A549 (cell line): ENCODE measurements around the gene PKD1. TPM values are rescaled to one million over a fixed set of nuclear protein-coding genes. Genes with fewer than 3 reads are reported as not detected.
A peak's percentile ranks its signal among the peaks of the same experiment; 100 is the strongest.

Experiments
- ATAC-seq, 2 experiments: fragments of 200-7000 bp in 1 of 2; fragments of >200 bp in 1 of 2; cut with Nextera tagmentation in 1 of 2; cut with Tn5 transposase in 1 of 2; 3 replicates each; pipeline versions ENCODE4 v1.8.0 to v1.9.1; 2018 to 2020; ENCODE audit warnings: mild to moderate bottlenecking in 1 of 2, moderate library complexity in 1 of 2
- CTCF ChIA-PET: fragments of 300-600 bp; sonication (Branson Sonifier 250); formaldehyde crosslinking; extraction: SDS; loops from one replicate; lab custom pipeline; 2021; ENCODE audit warnings: antibody characterized with exemption, inconsistent platforms; lab: Yijun Ruan, JAX
- POLR2A ChIA-PET: fragments of 350-600 bp; formaldehyde crosslinking; extraction: SDS; loops from one replicate; lab custom pipeline; 2021; ENCODE audit warnings: antibody characterized with exemption, inconsistent platforms; lab: Yijun Ruan, JAX
- DNase-seq, 2 experiments: peaks; one replicate each; pipeline versions ENCODE4 v3.0.0 to v3.0.0-alpha.2; 2011 to 2016; ENCODE audit warnings: low read depth in 1 of 2, low spot score in 1 of 2
- FAIRE-seq: peaks from 2 replicates; lab custom pipeline; 2011; peaks lifted over from hg19 to GRCh38; lab: Jason Lieb, UNC
- H3K27ac ChIP-seq, 2 experiments: fragments of >200 bp; sonication (Bioruptor Twin); formaldehyde crosslinking; 3 replicates each; pipeline ENCODE4 v1.5.1; 2016 to 2017
- H3K4me1 ChIP-seq: fragments of >200 bp; sonication (Bioruptor Twin); formaldehyde crosslinking; 3 replicates; pipeline ENCODE4 v1.6.1; 2016
- H3K4me2 ChIP-seq: fragments of >200 bp; sonication (Bioruptor Twin); formaldehyde crosslinking; 3 replicates; pipeline ENCODE4 v1.6.1; 2016
- H3K4me3 ChIP-seq: fragments of >200 bp; sonication (Bioruptor Twin); formaldehyde crosslinking; 3 replicates; pipeline ENCODE4 v1.5.1; 2016
- H3K9me3 ChIP-seq: fragments of >200 bp; sonication (Bioruptor Twin); formaldehyde crosslinking; 3 replicates; pipeline ENCODE4 v1.6.1; 2016
- BCL3 ChIP-seq: fragments of >200 bp; sonication (Bioruptor Twin); formaldehyde crosslinking; IDR thresholded peaks from 3 replicates; pipeline ENCODE4 v1.6.1; 2016
- CBX2 ChIP-seq: fragments of 200-600 bp; sonication (generic); IDR thresholded peaks from 2 replicates; pipeline ENCODE4 v1.6.1; 2016; ENCODE audit warnings: low read depth, mild to moderate bottlenecking, borderline replicate concordance
- CBX8 ChIP-seq: fragments of 200-600 bp; sonication (generic); IDR thresholded peaks from 2 replicates; pipeline ENCODE4 v1.6.1; 2016
- ESRRA ChIP-seq: fragments of 150-350 bp; IDR thresholded peaks from 2 replicates; pipeline ENCODE4 v1.6.1; 2014; ENCODE audit warnings: mild to moderate bottlenecking, low read length, borderline replicate concordance
- FOSB ChIP-seq: fragments of 250-450 bp; sonication (Bioruptor Pico); IDR thresholded peaks from 2 replicates; pipeline ENCODE4 v1.5.0; 2020; ENCODE audit warnings: mild to moderate bottlenecking, moderate library complexity
- FOSL2 ChIP-seq, 2 experiments: fragments of 450-650 bp in 1 of 2; fragments of >200 bp in 1 of 2; sonication (Bioruptor Twin) in 1 of 2; formaldehyde crosslinking; IDR thresholded peaks; 2 replicates each; pipeline versions ENCODE4 v1.5.0 to v1.6.1; 2016 to 2020; ENCODE audit warnings: mild to moderate bottlenecking in 1 of 2, moderate library complexity in 1 of 2
- FOXS1 ChIP-seq: fragments of 250-450 bp; sonication (Bioruptor Pico); IDR thresholded peaks from 2 replicates; pipeline ENCODE4 v1.5.0; 2020; ENCODE audit warnings: mild to moderate bottlenecking, moderate library complexity
- HMGXB4 ChIP-seq: fragments of 250-450 bp; sonication (Bioruptor Pico); IDR thresholded peaks from 2 replicates; pipeline ENCODE4 v1.5.0; 2021; ENCODE audit warnings: mild to moderate bottlenecking, moderate library complexity, borderline replicate concordance
- HOXB13 ChIP-seq: fragments of 250-450 bp; sonication (Bioruptor Pico); IDR thresholded peaks from 2 replicates; pipeline ENCODE4 v1.5.0; 2020; ENCODE audit warnings: low read depth, mild to moderate bottlenecking, moderate library complexity
- JUNB ChIP-seq: fragments of >200 bp; sonication (Bioruptor Twin); formaldehyde crosslinking; IDR thresholded peaks from 2 replicates; pipeline ENCODE4 v1.6.1; 2016
- KDM1A ChIP-seq: fragments of 200-600 bp; sonication (generic); IDR thresholded peaks from 2 replicates; pipeline ENCODE4 v1.6.1; 2016; ENCODE audit warnings: low read depth, mild to moderate bottlenecking
- MYC ChIP-seq: IDR thresholded peaks from 2 replicates; pipeline ENCODE4 v1.6.1; 2012; ENCODE audit warnings: mild to moderate bottlenecking, inconsistent platforms, low read length, improper control_type of control experiment, borderline replicate concordance
- NR3C1 ChIP-seq: fragments of >200 bp; sonication (Bioruptor Twin); formaldehyde crosslinking; IDR thresholded peaks from 3 replicates; pipeline ENCODE4 v1.6.1; 2017
- PBX3 ChIP-seq: IDR thresholded peaks from 2 replicates; pipeline ENCODE4 v1.6.1; 2012
- PHF8 ChIP-seq: fragments of 200-600 bp; sonication (generic); IDR thresholded peaks from 2 replicates; pipeline ENCODE4 v1.6.1; 2016; ENCODE audit warnings: low read depth, mild to moderate bottlenecking, antibody characterized with exemption, moderate library complexity, borderline replicate concordance
- POLR2A ChIP-seq: IDR thresholded peaks from 2 replicates; pipeline ENCODE4 v1.6.1; 2012; ENCODE audit warnings: mild to moderate bottlenecking, low read length
- RCOR1 ChIP-seq: fragments of 150-350 bp; IDR thresholded peaks from 2 replicates; pipeline ENCODE4 v1.6.1; 2014; ENCODE audit warnings: antibody characterized with exemption, low read length, low read depth
- RFX5 ChIP-seq: fragments of 450-650 bp; IDR thresholded peaks from 2 replicates; pipeline ENCODE4 v1.7.1; 2014; ENCODE audit warnings: antibody characterized with exemption, mild to moderate bottlenecking, moderate library complexity
- SREBF2 ChIP-seq: fragments of 450-650 bp; IDR thresholded peaks from 2 replicates; pipeline ENCODE4 v1.6.1; 2014; ENCODE audit warnings: mild to moderate bottlenecking, moderate library complexity
- USF2 ChIP-seq: fragments of 450-650 bp; IDR thresholded peaks from 2 replicates; pipeline ENCODE4 v1.6.1; 2014; ENCODE audit warnings: antibody characterized with exemption
- ZSCAN20 ChIP-seq: fragments of 250-450 bp; sonication (Bioruptor Pico); IDR thresholded peaks from 2 replicates; pipeline ENCODE4 v1.8.0; 2022; ENCODE audit warnings: mild to moderate bottlenecking, moderate library complexity
- WGBS: methylation state at CpG from one replicate; pipeline ENCODE4 v1.1.6; 2017; ENCODE audit errors: missing lambda C conversion rate; 5-methylcytosine and 5-hydroxymethylcytosine counted together
- polyA plus RNA-seq, 4 experiments: library from polyadenylated mRNA; depleted of rRNA in 3 of 4; stranded (reverse); fragments of >200 nt; fragmentation: RNase III in 1 of 4; extraction: RNeasy Plus Mini Kit Qiagen cat#74134 plus additional on column Dnase treatment in 1 of 4; gene quantifications; 2 replicates in 3 of 4; 3 replicates in 1 of 4; pipeline ENCODE4 v1.2.3, GENCODE V29; 2011 to 2017

The PKD1 gene
- polyA plus RNA-seq, 2 of the 4 experiments (the other 2 are of a cell fraction), result 11.5 to 39.2 TPM

GRCh38 chr16:2172688-2173335, 37.1 kb upstream of the PKD1 start:
- ATAC-seq, result no peak
- WGBS, result 95% methylated on average over 28 of the region's 29 CpGs
- H3K4me1 ChIP-seq, result no peaks in the 10 kb centered on the region
- H3K4me2 ChIP-seq, result no peak overlapping the region
- H3K27ac ChIP-seq, result no peak overlapping the region
- ChIA-PET POLR2A (interaction anchor here (2.8 kb wide), 1 partner anchor 17 kb away, joined by 16 read pairs; the partner anchor contains the start of gene TRAF7), CTCF (interaction anchor here (0.7 to 2.7 kb wide), 2 partner anchors 22 to 125 kb away, joined by 3 to 11 read pairs; partner anchors contain the start of genes NTHL1 and TSC2)
- no peaks in the 10 kb centered on the region for H3K9me3 ChIP-seq
- no peak overlapping the region for H3K4me3 ChIP-seq
- no peak for DNase-seq
- no peak for FAIRE-seq
- TF ChIP-seq HMGXB4 (no peak), CBX2 (no peak), SREBF2 (no peak), POLR2A (no peak), KDM1A (no peak)

GRCh38 chr16:2171601-2172178, 36.0 kb upstream of the PKD1 start:
- WGBS, result 93% methylated on average over 17 of the region's 28 CpGs
- no peak overlapping the region for H3K4me3 ChIP-seq
- ATAC-seq (no peak), DNase-seq (no peak), FAIRE-seq (no peak)
- CTCF ChIA-PET, result no interaction called here
- POLR2A ChIA-PET, result interaction anchor here (2.8 kb wide), 1 partner anchor 16 kb away, joined by 16 read pairs; the partner anchor contains the start of gene TRAF7
- H3K4me1 ChIP-seq, result no peaks in the 10 kb centered on the region
- H3K9me3 ChIP-seq, result no peaks in the 10 kb centered on the region
- TF ChIP-seq PBX3, result no peak
- H3K4me2 ChIP-seq, result no peak overlapping the region
- no peak overlapping the region for H3K27ac ChIP-seq

GRCh38 chr16:2170587-2171435, 35.1 kb upstream of the PKD1 start:
- POLR2A ChIA-PET, result interaction anchor here (1.5 kb wide), 1 partner anchor 15 kb away, joined by 5 read pairs; the partner anchor contains the start of gene TRAF7
- no peaks in the 10 kb centered on the region for H3K4me1 ChIP-seq
- H3K27ac ChIP-seq, result no peak overlapping the region
- CTCF ChIA-PET, result no interaction called here
- WGBS, result 96% methylated on average over 29 of the region's 47 CpGs
- no peak for TF ChIP-seq USF2
- no peak for TF ChIP-seq RFX5
- TF ChIP-seq ESRRA, result no peak
- TF ChIP-seq FOSB, result no peak
- TF ChIP-seq MYC, result no peak
- TF ChIP-seq CBX8, result no peak
- H3K4me2 ChIP-seq, result no peak overlapping the region
- H3K9me3 ChIP-seq, result no peaks in the 10 kb centered on the region
- ATAC-seq, result no peak
- no peak for FAIRE-seq
- H3K4me3 ChIP-seq, result no peak overlapping the region
- DNase-seq, result no peak

- FAIRE-seq (no peak), ATAC-seq (no peak), DNase-seq (no peak)
- 85% methylated on average over 15 of the region's 18 CpGs for WGBS
- Histone ChIP-seq H3K4me2 (no peak overlapping the region), H3K27ac (peak overlapping the region in 1 of 2 experiments; percentile 15; a peak in 1 of 6 replicates), H3K4me3 (no peak overlapping the region), H3K4me1 (no peaks in the 10 kb centered on the region), H3K9me3 (no peaks in the 10 kb centered on the region)
- ChIA-PET POLR2A (interaction anchor here (1.5 kb wide), 1 partner anchor 15 kb away, joined by 5 read pairs; the partner anchor contains the start of gene TRAF7), CTCF (no interaction called here)
- TF ChIP-seq ZSCAN20 (CRISPR knock-in tag) (no peak), RCOR1 (no peak), PHF8 (no peak), PBX3 (no peak), FOSB (no peak), ESRRA (no peak), BCL3 (no peak), HOXB13 (CRISPR knock-in tag) (no peak), FOSL2 (IDR thresholded peaks at IDR 0.05) (no peak), FOSL2 (CRISPR knock-in tag; IDR thresholded peaks at IDR 0.05) (no peak), POLR2A (no peak), FOXS1 (CRISPR knock-in tag) (no peak), JUNB (no peak), RFX5 (no peak), NR3C1 (no peak)
Observed at GRCh38 chr16:2170080-2170479, 34.4 kb upstream of the PKD1 start.
